Sigmoid colon (tissue), 4 donors: ENCODE data around the gene CAMKK1.

ENCODE experiments used
- EP300 ChIP-seq, 4 donors: sonication (generic); formaldehyde crosslinking; IDR thresholded peaks; one replicate each; pipeline ENCODE4 v1.6.1; 2017; ENCODE audit warnings: antibody characterized with exemption in 4 of 4
- POLR2AphosphoS5 ChIP-seq, 4 donors: sonication (generic); formaldehyde crosslinking; IDR thresholded peaks; one replicate each; pipeline ENCODE4 v1.6.1; 2017; ENCODE audit warnings: antibody characterized with exemption in 4 of 4

GRCh38 chr17:3857261-3858105, 35.4 kb downstream of the CAMKK1 start:
- no peak for TF ChIP-seq EP300 (IDR thresholded peaks at IDR 0.05)
- no peak for TF ChIP-seq POLR2AphosphoS5 (IDR thresholded peaks at IDR 0.05)
